WERI-Rb-1 (cell line): ENCODE results near the gene ERBIN.

Source experiments
- DNase-seq: peaks from one replicate; pipeline ENCODE4 v3.0.0-alpha.2; 2020
- H3K27ac ChIP-seq: fragments of 250-450 bp; sonication (Bioruptor Pico); 2 replicates; pipeline ENCODE4 v1.5.1; 2020; ENCODE audit warnings: mild to moderate bottlenecking, moderate library complexity
- H3K27me3 ChIP-seq: fragments of 250-450 bp; sonication (Bioruptor Pico); 2 replicates; pipeline ENCODE4 v1.5.1; 2021; ENCODE audit warnings: mild to moderate bottlenecking, low read depth, moderate library complexity; ENCODE audit not compliant: insufficient read depth, severe bottlenecking
- H3K36me3 ChIP-seq: fragments of 250-450 bp; sonication (Bioruptor Pico); 2 replicates; pipeline ENCODE4 v1.5.1; 2020; ENCODE audit warnings: mild to moderate bottlenecking, moderate library complexity
- H3K4me3 ChIP-seq: 2 replicates; pipeline ENCODE4 v1.5.1; 2011; ENCODE audit warnings: low read depth, mild to moderate bottlenecking, control low read depth, low read length
- H3K9me3 ChIP-seq: fragments of 250-450 bp; sonication (Bioruptor Pico); 2 replicates; pipeline ENCODE4 v1.5.1; 2021; ENCODE audit warnings: mild to moderate bottlenecking, moderate library complexity; ENCODE audit not compliant: severe bottlenecking
- TF ChIP-seq, protein P1 (sequence below): IDR thresholded peaks from 2 replicates; pipeline ENCODE4 v1.5.1; 2011; ENCODE audit warnings: low read depth, mild to moderate bottlenecking, control low read depth, inconsistent platforms, low read length

ERBIN gene

DNA sequence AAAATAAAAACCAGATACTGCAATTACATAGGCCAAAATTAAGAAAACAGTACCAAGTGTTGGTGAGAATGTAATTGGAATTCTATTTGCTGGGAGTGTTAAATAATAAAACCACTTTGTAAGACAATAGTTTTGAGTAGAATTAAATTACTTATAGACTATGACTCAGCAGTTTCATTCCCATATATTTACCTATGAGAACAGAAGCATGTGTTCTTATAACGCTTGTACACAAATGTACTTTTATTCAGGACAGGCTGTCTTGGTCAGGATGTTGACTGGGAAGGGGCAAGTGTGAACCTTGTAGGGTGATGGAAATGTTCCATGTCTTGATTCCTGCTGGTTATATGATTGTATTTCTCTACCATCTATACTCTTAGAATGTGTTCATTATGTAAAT is 56.3 kb downstream of the ERBIN start:
- Histone ChIP-seq H3K27ac (no peak overlapping the region), H3K27me3 (no peaks in the 10 kb centered on the region), H3K4me3 (no peak overlapping the region), H3K9me3 (no peaks in the 10 kb centered on the region), H3K36me3 (no peaks in the 10 kb centered on the region; the same call in 1 of the 2 replicates)
- no peak for DNase-seq
- TF ChIP-seq, protein P1, sequence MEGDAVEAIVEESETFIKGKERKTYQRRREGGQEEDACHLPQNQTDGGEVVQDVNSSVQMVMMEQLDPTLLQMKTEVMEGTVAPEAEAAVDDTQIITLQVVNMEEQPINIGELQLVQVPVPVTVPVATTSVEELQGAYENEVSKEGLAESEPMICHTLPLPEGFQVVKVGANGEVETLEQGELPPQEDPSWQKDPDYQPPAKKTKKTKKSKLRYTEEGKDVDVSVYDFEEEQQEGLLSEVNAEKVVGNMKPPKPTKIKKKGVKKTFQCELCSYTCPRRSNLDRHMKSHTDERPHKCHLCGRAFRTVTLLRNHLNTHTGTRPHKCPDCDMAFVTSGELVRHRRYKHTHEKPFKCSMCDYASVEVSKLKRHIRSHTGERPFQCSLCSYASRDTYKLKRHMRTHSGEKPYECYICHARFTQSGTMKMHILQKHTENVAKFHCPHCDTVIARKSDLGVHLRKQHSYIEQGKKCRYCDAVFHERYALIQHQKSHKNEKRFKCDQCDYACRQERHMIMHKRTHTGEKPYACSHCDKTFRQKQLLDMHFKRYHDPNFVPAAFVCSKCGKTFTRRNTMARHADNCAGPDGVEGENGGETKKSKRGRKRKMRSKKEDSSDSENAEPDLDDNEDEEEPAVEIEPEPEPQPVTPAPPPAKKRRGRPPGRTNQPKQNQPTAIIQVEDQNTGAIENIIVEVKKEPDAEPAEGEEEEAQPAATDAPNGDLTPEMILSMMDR: no peak

DNA sequence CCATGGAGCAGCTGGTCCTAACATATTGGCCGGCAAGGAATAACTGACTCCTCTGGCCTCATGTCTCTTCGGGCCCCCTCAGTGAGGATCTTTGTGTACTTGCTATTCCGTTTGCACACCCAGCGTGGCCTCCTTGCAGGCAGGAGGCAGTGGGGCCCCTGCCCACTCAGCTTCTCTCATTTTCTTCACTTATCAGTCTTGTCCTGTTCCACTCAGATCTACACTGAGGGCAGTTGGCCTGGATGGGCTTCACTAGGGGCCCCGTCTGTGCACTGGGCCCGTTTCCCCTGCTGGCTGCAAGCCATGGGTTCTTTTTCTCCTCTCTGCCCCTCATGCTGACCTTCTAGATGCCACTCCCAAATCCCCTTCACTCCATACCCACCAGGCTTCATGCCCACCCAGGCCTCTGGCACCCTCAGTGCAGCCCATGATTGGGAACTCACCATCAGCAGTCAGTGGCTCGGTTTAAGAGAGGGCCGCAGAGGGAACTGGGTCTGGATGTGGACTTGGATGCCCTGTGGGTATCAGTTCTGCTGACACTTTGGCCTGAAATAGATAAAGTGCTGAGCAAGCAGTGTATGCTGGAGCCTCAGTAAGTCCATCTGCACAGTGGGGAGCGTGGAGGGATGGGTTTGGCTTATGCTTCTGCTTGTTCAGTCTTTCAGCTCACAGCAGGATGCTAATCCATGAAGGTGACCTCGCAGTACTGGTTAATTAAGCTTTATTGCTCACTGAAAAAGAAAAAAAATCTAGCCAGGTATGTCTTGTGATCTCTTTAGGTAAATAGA is 57.9 kb downstream of the ERBIN start:
- Histone ChIP-seq H3K4me3 (no peak overlapping the region), H3K36me3 (no peaks in the 10 kb centered on the region; the same call in 1 of the 2 replicates), H3K9me3 (no peaks in the 10 kb centered on the region), H3K27ac (no peak overlapping the region), H3K27me3 (no peaks in the 10 kb centered on the region)
- TF ChIP-seq, protein P1: no peak
- DNase-seq: no peak

DNA sequence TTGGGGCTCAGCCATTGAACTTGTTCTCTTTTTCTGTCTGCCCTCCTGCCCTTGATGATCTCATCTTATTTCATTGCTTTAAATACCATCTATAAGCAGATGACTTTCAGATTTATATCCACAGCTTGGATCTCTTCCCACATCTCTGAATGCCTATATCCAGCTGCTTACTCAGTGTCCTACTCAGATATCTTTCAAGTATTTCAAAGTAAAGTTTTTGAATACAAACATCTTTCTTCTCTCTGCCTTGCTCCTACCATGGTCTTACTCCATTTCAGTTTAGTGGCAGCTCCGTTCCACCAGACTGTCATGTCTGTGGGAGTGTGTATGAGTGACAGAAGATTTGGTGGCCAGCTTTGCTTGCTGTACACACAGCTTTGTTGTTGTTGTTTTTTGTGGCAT is 59.7 kb downstream of the ERBIN start:
- no peaks in the 10 kb centered on the region for H3K27me3 ChIP-seq
- H3K9me3 ChIP-seq: no peaks in the 10 kb centered on the region
- H3K27ac ChIP-seq: no peak overlapping the region
- TF ChIP-seq, protein P1: no peak
- no peak overlapping the region for H3K4me3 ChIP-seq
- no peaks in the 10 kb centered on the region; the same call in 1 of the 2 replicates for H3K36me3 ChIP-seq
- no peak for DNase-seq

- Histone ChIP-seq H3K27ac (no peak overlapping the region), H3K36me3 (no peaks in the 10 kb centered on the region; the same call in 1 of the 2 replicates), H3K4me3 (no peak overlapping the region), H3K27me3 (no peaks in the 10 kb centered on the region), H3K9me3 (no peaks in the 10 kb centered on the region)
- no peak for DNase-seq
- TF ChIP-seq, protein P1: no peak
Observed at GRCh38 chr5:65986796-65987195, 60.4 kb downstream of the ERBIN start.

DNA sequence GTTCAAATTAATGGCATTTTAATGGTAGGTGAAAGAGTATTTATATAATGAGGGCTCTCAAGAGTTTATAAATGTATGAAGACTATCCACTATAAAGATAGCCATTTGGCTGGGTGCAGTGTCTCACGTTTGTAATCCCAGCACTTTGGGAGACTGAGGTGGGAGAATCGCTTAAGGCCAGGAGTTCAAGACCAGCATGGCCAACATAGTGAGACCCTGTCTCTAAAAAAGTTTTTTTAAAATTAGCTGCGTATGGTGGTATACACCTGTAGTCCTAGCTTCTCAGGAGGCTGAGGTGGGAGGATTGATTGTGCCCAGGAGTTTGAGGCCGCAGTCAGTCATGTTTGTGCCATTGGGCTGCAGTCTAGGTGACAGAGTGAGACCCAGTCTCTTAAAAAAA is 61.6 kb downstream of the ERBIN start:
- no peaks in the 10 kb centered on the region; the same call in 1 of the 2 replicates for H3K36me3 ChIP-seq
- no peaks in the 10 kb centered on the region for H3K27me3 ChIP-seq
- no peak overlapping the region for H3K4me3 ChIP-seq
- no peaks in the 10 kb centered on the region for H3K9me3 ChIP-seq
- DNase-seq: no peak
- TF ChIP-seq, protein P1: no peak
- H3K27ac ChIP-seq: no peak overlapping the region
